Measurements from ENCODE around the gene TMEM212. TPM values are rescaled to one million over a fixed set of nuclear protein-coding genes. Genes with fewer than 3 reads are reported as not detected.

The TMEM212 gene
- total RNA-seq, 1 donor from 2014 or later, result not detected

DNA sequence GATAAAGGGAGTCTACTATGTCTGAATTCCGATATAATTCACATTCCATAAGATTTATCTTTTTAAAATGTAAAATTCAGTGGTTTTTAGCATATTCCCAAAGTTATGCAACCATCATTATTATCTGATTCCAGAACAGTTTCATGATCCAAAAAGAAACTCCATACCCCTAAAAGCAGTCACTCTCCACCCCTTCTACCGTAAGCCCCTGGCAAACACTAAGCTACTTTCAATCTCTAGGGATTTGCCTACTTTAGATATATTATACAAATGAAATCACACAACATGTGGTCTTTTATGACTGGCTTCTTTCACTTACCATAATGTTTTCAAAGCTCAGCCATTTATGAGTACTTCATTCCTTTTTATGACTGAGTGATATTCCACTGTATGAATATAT is 65.6 kb downstream of the TMEM212 start:
- Mint-ChIP-seq H3K27ac (ENCODE audit: unreplicated experiment) (no peak overlapping the region), H3K9me3 (ENCODE audit: unreplicated experiment) (peaks cover 4% of the 10 kb centered on the region), H3K36me3 (ENCODE audit: unreplicated experiment) (peaks cover 11% of the 10 kb centered on the region), H3K27me3 (ENCODE audit: unreplicated experiment) (no peaks in the 10 kb centered on the region), H3K4me3 (ENCODE audit: unreplicated experiment) (no peak overlapping the region), H3K4me1 (ENCODE audit: low read depth, unreplicated experiment) (no peaks in the 10 kb centered on the region)
- no peak for TF ChIP-seq CTCF (IDR thresholded peaks at IDR 0.05; ENCODE audit: partially characterized antibody, unreplicated experiment)
- DNase-seq, result no peak

Other genes with a start within 250 kb of the TMEM212 start
- gene PLD1, start 32.9 kb upstream of the TMEM212 start, total RNA-seq (ENCODE audit: unreplicated experiment), result 0.61 TPM
- 11.7 TPM for gene FNDC3B, start 196.2 kb downstream of the TMEM212 start, total RNA-seq (ENCODE audit: unreplicated experiment)

Data from glutamatergic neuron (in vitro differentiated cells).